Stimulated activated CD4-positive, alpha-beta T cell treated with anti-CD3 and anti-CD28 coated beads, Interleukin-15, amount 100 ng/mL, for 24 hours (primary cell): ENCODE data around the gene ZFAND6.
A peak's percentile ranks its signal among the peaks of the same experiment; 100 is the strongest.

Experiments
- DNase-seq: peaks from one replicate; pipeline ENCODE4 v3.0.0-alpha.2; 2020

The ZFAND6 gene

GRCh38 chr15:80052597-80053304 lies 6.7 kb upstream of the ZFAND6 start:
- no peak for DNase-seq

- no peak for DNase-seq
These were observed 3.5 kb upstream of the ZFAND6 start for GRCh38 chr15:80055933-80056332.

GRCh38 chr15:80058044-80058443 lies 1.4 kb upstream of the ZFAND6 start:
- no peak for DNase-seq

- peak; percentile 69 for DNase-seq
These were observed 395 bp downstream of the ZFAND6 start for GRCh38 chr15:80059786-80060355.

- peak; percentile 45 for DNase-seq
These were observed 1.0 kb downstream of the ZFAND6 start for GRCh38 chr15:80060356-80061006.

GRCh38 chr15:80061582-80061981 lies 2.1 kb downstream of the ZFAND6 start:
- DNase-seq = no peak

- DNase-seq = no peak
These were observed 7.4 kb downstream of the ZFAND6 start for GRCh38 chr15:80066912-80067311.

- no peak for DNase-seq
These were observed 9.1 kb downstream of the ZFAND6 start for GRCh38 chr15:80068578-80068977.

GRCh38 chr15:80070840-80071239 lies 11.4 kb downstream of the ZFAND6 start:
- no peak for DNase-seq

- DNase-seq = no peak
These were observed 12.2 kb downstream of the ZFAND6 start for GRCh38 chr15:80071652-80072051.

GRCh38 chr15:80072285-80072994 lies 13.0 kb downstream of the ZFAND6 start:
- no peak for DNase-seq

- DNase-seq = no peak
These were observed 13.7 kb downstream of the ZFAND6 start for GRCh38 chr15:80073197-80073596.

- DNase-seq = no peak
These were observed 17.1 kb downstream of the ZFAND6 start for GRCh38 chr15:80076321-80077318.

GRCh38 chr15:80081390-80081789 lies 21.9 kb downstream of the ZFAND6 start:
- DNase-seq = no peak

GRCh38 chr15:80087104-80087503 lies 27.6 kb downstream of the ZFAND6 start:
- no peak for DNase-seq

- DNase-seq = no peak
These were observed 30.6 kb downstream of the ZFAND6 start for GRCh38 chr15:80090041-80090440.

GRCh38 chr15:80090879-80091503 lies 31.5 kb downstream of the ZFAND6 start:
- no peak for DNase-seq

- peak; percentile 39 for DNase-seq
These were observed 34.5 kb downstream of the ZFAND6 start for GRCh38 chr15:80093854-80094418.

GRCh38 chr15:80095511-80095910 lies 36.0 kb downstream of the ZFAND6 start:
- DNase-seq = no peak

- DNase-seq = no peak
These were observed 36.5 kb downstream of the ZFAND6 start for GRCh38 chr15:80095969-80096368.

GRCh38 chr15:80098341-80098740 lies 38.9 kb downstream of the ZFAND6 start:
- DNase-seq = no peak

GRCh38 chr15:80099241-80099640 lies 39.8 kb downstream of the ZFAND6 start:
- DNase-seq = no peak
